H1 (cell line): ENCODE data around the gene KCNJ10. TPM values are rescaled to one million over a fixed set of nuclear protein-coding genes. Genes with fewer than 3 reads are reported as not detected.
A peak's percentile ranks its signal among the peaks of the same experiment; 100 is the strongest.

Experiments
- CTCF ChIA-PET: fragments of 300-600 bp; sonication (Branson Sonifier 250); formaldehyde crosslinking; loops from one replicate; lab custom pipeline; 2021; ENCODE audit not compliant: partially characterized antibody; lab: Charles Lee
- POLR2A ChIA-PET: fragments of 300-600 bp; sonication (Branson Sonifier 250); formaldehyde crosslinking; loops from one replicate; lab custom pipeline; 2021; ENCODE audit warnings: inconsistent platforms; ENCODE audit not compliant: partially characterized antibody; lab: Charles Lee
- DNase-seq, 2 experiments: peaks; one replicate each; pipeline versions ENCODE4 v3.0.0 to v3.0.0-alpha.2; 2010 to 2022; ENCODE audit warnings: low spot score in 2 of 2, low read depth in 1 of 2, mixed read lengths in 1 of 2
- FAIRE-seq: peaks from 2 replicates; lab custom pipeline; 2011; peaks lifted over from hg19 to GRCh38; lab: Jason Lieb, UNC
- H2AFZ ChIP-seq: 2 replicates; pipeline ENCODE4 v1.8.1; 2012; ENCODE audit warnings: low read length, inconsistent platforms
- H2AK5ac ChIP-seq: 2 replicates; pipeline ENCODE4 v1.6.1; 2013; ENCODE audit warnings: low read depth, low read length
- H2BK120ac ChIP-seq: replicated peaks from 2 replicates; pipeline ENCODE3; 2013; ENCODE audit warnings: low read depth, low read length, inconsistent platforms
- H2BK12ac ChIP-seq: 2 replicates; pipeline ENCODE4 v1.6.1; 2013; ENCODE audit warnings: low read depth, low read length
- H2BK15ac ChIP-seq: 2 replicates; pipeline ENCODE4 v1.6.1; 2013; ENCODE audit warnings: low read length
- H2BK20ac ChIP-seq: 2 replicates; pipeline ENCODE4 v1.6.1; 2013; ENCODE audit warnings: low read length
- H2BK5ac ChIP-seq: 2 replicates; pipeline ENCODE4 v1.6.1; 2013; ENCODE audit warnings: low read depth, low read length
- H3K14ac ChIP-seq: 2 replicates; pipeline ENCODE4 v1.6.1; 2013; ENCODE audit warnings: inconsistent platforms; ENCODE audit not compliant: insufficient read length
- H3K18ac ChIP-seq: 2 replicates; pipeline ENCODE4 v1.6.1; 2013; ENCODE audit warnings: low read length; ENCODE audit errors: extremely low read depth
- H3K23ac ChIP-seq: 2 replicates; pipeline ENCODE4 v1.6.1; 2013; ENCODE audit warnings: inconsistent platforms; ENCODE audit not compliant: insufficient read length
- H3K23me2 ChIP-seq: 2 replicates; pipeline ENCODE4 v1.6.1; 2013; ENCODE audit warnings: low read depth, low read length
- H3K27ac ChIP-seq: 2 replicates; pipeline ENCODE4 v1.6.1; 2011; ENCODE audit warnings: low read depth, low read length, inconsistent platforms
- H3K27me3 ChIP-seq, 4 experiments: replicated peaks in 1 of 4; 1 replicate in 1 of 4; 2 replicates in 3 of 4; pipeline versions ENCODE4 v1.6.1 to v1.8.1; 2011 to 2013; ENCODE audit warnings: low read length in 3 of 4, mild to moderate bottlenecking in 3 of 4, inconsistent platforms in 2 of 4, mixed read lengths in 2 of 4, moderate library complexity in 1 of 4; ENCODE audit not compliant: control insufficient read depth in 3 of 4, insufficient read depth in 3 of 4; ENCODE audit errors: extremely low read depth in 1 of 4
- H3K36me3 ChIP-seq, 4 experiments: 2 replicates each; pipeline versions ENCODE4 v1.6.1 to v1.8.1; 2011 to 2013; ENCODE audit warnings: mild to moderate bottlenecking in 4 of 4, low read length in 3 of 4, moderate library complexity in 2 of 4, control low read depth in 1 of 4, inconsistent platforms in 1 of 4; ENCODE audit not compliant: insufficient read depth in 4 of 4, control insufficient read depth in 2 of 4
- H3K4ac ChIP-seq: replicated peaks from 2 replicates; pipeline ENCODE3; 2013; ENCODE audit warnings: low read length, low read depth, mixed read lengths, inconsistent platforms; ENCODE audit not compliant: insufficient read length
- H3K4me1 ChIP-seq, 4 experiments: replicated peaks in 1 of 4; 1 replicate in 1 of 4; 2 replicates in 3 of 4; pipeline versions ENCODE4 v1.6.1 to v1.8.1; 2011 to 2013; ENCODE audit warnings: low read length in 3 of 4, inconsistent platforms in 2 of 4, mixed read lengths in 1 of 4; ENCODE audit not compliant: insufficient read depth in 4 of 4, control insufficient read depth in 3 of 4
- H3K4me2 ChIP-seq, 2 experiments: 2 replicates each; pipeline versions ENCODE4 v1.6.1 to v1.8.1; 2011 to 2013; ENCODE audit warnings: low read depth in 2 of 2, low read length in 2 of 2, control low read depth in 1 of 2, inconsistent platforms in 1 of 2, mild to moderate bottlenecking in 1 of 2; ENCODE audit not compliant: insufficient read depth in 1 of 2
- H3K4me3 ChIP-seq, 4 experiments: fragments of 200-600, 300-600 bp in 1 of 4; sonication (generic), shearing (Covaris generic), sonication (Bioruptor Twin) in 1 of 4; 2 replicates each; pipeline versions ENCODE4 v1.5.1 to v1.8.1; 2011 to 2016; ENCODE audit warnings: low read length in 4 of 4, low read depth in 3 of 4, control low read depth in 2 of 4, inconsistent platforms in 2 of 4, mild to moderate bottlenecking in 2 of 4, mixed read lengths in 1 of 4, moderate library complexity in 1 of 4; ENCODE audit not compliant: insufficient read depth in 2 of 4; ENCODE audit errors: extremely low read depth in 1 of 4
- H3K56ac ChIP-seq: replicated peaks from 2 replicates; pipeline ENCODE3; 2013; ENCODE audit warnings: low read depth, mild to moderate bottlenecking, mixed read lengths, low read length, inconsistent platforms; ENCODE audit not compliant: insufficient read length
- H3K79me1 ChIP-seq: 2 replicates; pipeline ENCODE4 v1.6.1; 2013; ENCODE audit warnings: low read depth, low read length, control low read depth
- H3K79me2 ChIP-seq, 2 experiments: 2 replicates each; pipeline versions ENCODE4 v1.6.1 to v1.8.1; 2012 to 2013; ENCODE audit warnings: low read length in 2 of 2, mild to moderate bottlenecking in 2 of 2, inconsistent platforms in 1 of 2; ENCODE audit not compliant: insufficient read depth in 2 of 2, control insufficient read depth in 1 of 2
- H3K9ac ChIP-seq, 4 experiments: replicated peaks in 1 of 4; 1 replicate in 1 of 4; 2 replicates in 3 of 4; pipeline versions ENCODE4 v1.6.1 to v1.8.1; 2011 to 2013; ENCODE audit warnings: low read depth in 3 of 4, low read length in 3 of 4, control low read depth in 2 of 4, mild to moderate bottlenecking in 2 of 4, moderate library complexity in 2 of 4, inconsistent platforms in 1 of 4; ENCODE audit errors: extremely low read depth in 1 of 4
- H3K9me3 ChIP-seq, 2 experiments: 2 replicates each; pipeline versions ENCODE4 v1.6.1 to v1.8.1; 2012 to 2013; ENCODE audit warnings: mild to moderate bottlenecking in 2 of 2, moderate library complexity in 2 of 2, control low read depth in 1 of 2, inconsistent platforms in 1 of 2, low read depth in 1 of 2, low read length in 1 of 2, mixed read lengths in 1 of 2; ENCODE audit not compliant: insufficient read depth in 2 of 2
- H4K20me1 ChIP-seq, 2 experiments: replicated peaks in 1 of 2; 2 replicates each; pipeline versions ENCODE3 to v1.8.1; 2011 to 2013; ENCODE audit warnings: inconsistent platforms in 2 of 2, low read length in 2 of 2, mild to moderate bottlenecking in 1 of 2; ENCODE audit not compliant: insufficient read depth in 2 of 2, control insufficient read depth in 1 of 2
- H4K5ac ChIP-seq: 2 replicates; pipeline ENCODE4 v1.6.1; 2013; ENCODE audit warnings: low read length, low read depth, mixed read lengths, inconsistent platforms; ENCODE audit not compliant: insufficient read length
- H4K8ac ChIP-seq: 2 replicates; pipeline ENCODE4 v1.8.0; 2013; ENCODE audit warnings: mild to moderate bottlenecking, moderate library complexity, low read length, inconsistent platforms; ENCODE audit not compliant: insufficient read depth; ENCODE audit errors: extremely low read depth
- H4K91ac ChIP-seq: replicated peaks from 2 replicates; pipeline ENCODE3; 2013; ENCODE audit warnings: low read length, mixed read lengths, inconsistent platforms; ENCODE audit not compliant: insufficient read length
- BACH1 ChIP-seq: IDR thresholded peaks from 2 replicates; pipeline ENCODE4 v1.6.1; 2012; ENCODE audit warnings: low read length, improper control_type of control experiment
- E2F6 ChIP-seq: IDR thresholded peaks from 2 replicates; pipeline ENCODE4 v1.6.1; 2012; ENCODE audit warnings: inconsistent platforms
- JUN ChIP-seq: IDR thresholded peaks from 2 replicates; pipeline ENCODE4 v1.6.1; 2011; ENCODE audit warnings: low read depth, mild to moderate bottlenecking, improper control_type of control experiment, low read length
- MAFK ChIP-seq: IDR thresholded peaks from 2 replicates; pipeline ENCODE4 v1.6.1; 2012; ENCODE audit warnings: low read depth, mild to moderate bottlenecking, improper control_type of control experiment, low read length
- POLR2A ChIP-seq, 2 experiments: IDR thresholded peaks; 1 replicate in 1 of 2; 2 replicates in 1 of 2; pipeline ENCODE4 v1.6.1; 2011; ENCODE audit warnings: low read depth in 2 of 2, low read length in 2 of 2, mild to moderate bottlenecking in 2 of 2; ENCODE audit errors: control extremely low read depth in 1 of 2
- POU5F1 ChIP-seq: IDR thresholded peaks from 2 replicates; pipeline ENCODE4 v1.6.1; 2011; ENCODE audit warnings: low read depth, mild to moderate bottlenecking, low read length, moderate library complexity
- SP2 ChIP-seq: IDR thresholded peaks from 2 replicates; pipeline ENCODE4 v1.6.1; 2012; ENCODE audit warnings: mild to moderate bottlenecking, low read length, inconsistent platforms
- SP4 ChIP-seq: IDR thresholded peaks from 2 replicates; pipeline ENCODE4 v1.6.1; 2012; ENCODE audit warnings: low read length, inconsistent platforms
- SRF ChIP-seq: IDR thresholded peaks from 2 replicates; pipeline ENCODE4 v1.6.1; 2011; ENCODE audit warnings: mild to moderate bottlenecking, low read depth, low read length, moderate library complexity
- WGBS, 2 experiments: shearing (Covaris generic) in 1 of 2; methylation state at CpG; one replicate each; pipeline versions ENCODE4 v1.1.6 to v1.1.7; 2013 to 2015; ENCODE audit warnings: low lambda C conversion rate in 2 of 2, mixed read lengths in 2 of 2, inconsistent platforms in 1 of 2, low coverage in 1 of 2, missing lambda C conversion rate in 1 of 2; ENCODE audit not compliant: insufficient replicate concordance in 2 of 2, insufficient coverage in 1 of 2, insufficient read length in 1 of 2; ENCODE audit errors: extremely low coverage in 1 of 2, missing lambda C conversion rate in 1 of 2; 5-methylcytosine and 5-hydroxymethylcytosine counted together
- polyA plus RNA-seq, 7 experiments: library from polyadenylated mRNA; depleted of rRNA in 3 of 7; stranded (reverse) in 5 of 7; unstranded in 2 of 7; fragments of >200 nt in 5 of 7; fragments of 200-250 nt in 2 of 7; gene quantifications; 1 replicate in 5 of 7; 2 replicates in 1 of 7; 4 replicates in 1 of 7; pipeline versions ENCODE4 v1.2.1 to v1.2.3, GENCODE V29; 2011 to 2013; ENCODE audit warnings: missing spikeins in 2 of 7, mixed read lengths in 2 of 7
- total RNA-seq: library from RNA; stranded (reverse); fragmentation: NEBNext Ultra II Directional; extraction: Animal tissue kit (Norgen Biotek cat#: 25700); gene quantifications from 2 replicates; pipeline ENCODE4 v1.2.1, GENCODE V29; 2021

The KCNJ10 gene
- total and polyA plus RNA-seq, 2 of the 8 experiments (the other 6 are each of a cell fraction or from before 2014, with no cell fraction given) = 1.7 to 2.4 TPM

- Histone ChIP-seq H3K27me3 (no peaks in the 10 kb centered on the region), H4K8ac (no peak overlapping the region), H2AK5ac (no peak overlapping the region; the same call in 1 of the 2 replicates), H4K91ac (peak overlapping the region; percentile 78), H2BK15ac (peak overlapping the region; percentile 98; the same call in 1 of the 2 replicates), H2BK5ac (0 out of 2 replicates have a peak overlapping the region, but pooled peaks have one; percentile 22), H3K9ac (no peak overlapping the region), H2BK12ac (peak overlapping the region; percentile 76; the same call in 1 of the 2 replicates), H3K4me2 (no peak overlapping the region), H3K4ac (no peak overlapping the region), H3K36me3 (no peaks in the 10 kb centered on the region), H2BK20ac (peak overlapping the region; percentile 37; the same call in 1 of the 2 replicates), H3K14ac (no peak overlapping the region), H3K9me3 (no peaks in the 10 kb centered on the region), H4K5ac (no peak overlapping the region), H4K20me1 (no peaks in the 10 kb centered on the region), H3K23ac (no peak overlapping the region), H3K27ac (no peak overlapping the region), H2BK120ac (no peak overlapping the region), H2AFZ (no peak overlapping the region), H3K79me1 (peaks cover 6% of the 10 kb centered on the region), H3K79me2 (peaks cover 0 to 12% of the 10 kb centered on the region in 2 experiments; a peak in 2 of 4 replicates), H3K18ac (no peak overlapping the region), H3K56ac (no peak overlapping the region), H3K23me2 (peaks cover 14% of the 10 kb centered on the region), H3K4me3 (no peak overlapping the region), H3K4me1 (peaks cover 4 to 28% (median 17%) of the 10 kb centered on the region in 4 experiments)
- FAIRE-seq (no peak), DNase-seq (no peak)
- CTCF ChIA-PET = interaction anchor here (0.7 to 7.4 kb wide), 46 partner anchors 10 to 852 kb away, joined by 3 to 256 read pairs (median 5); partner anchors contain the start of genes ATP1A2, CASQ1, KCNJ9 and PEA15
- 87% methylated on average over 9 of the region's 9 CpGs; no CpG with 5 or more reads in 1 of the 2 experiments for WGBS, 2 experiments
- POLR2A ChIA-PET = interaction anchor here (0.6 to 2.0 kb wide), 9 partner anchors 9 to 164 kb away, joined by 3 to 5 read pairs (median 3); no protein-coding TSS in a partner anchor
- TF ChIP-seq POLR2A (IDR thresholded peaks at IDR 0.05; ENCODE audit: control extremely low read depth in 1 of 2, low read depth in 2 of 2, low read length in 2 of 2) (no peak), JUN (no peak), SP2 (no peak), SRF (no peak), MAFK (no peak), SP4 (no peak), E2F6 (no peak), BACH1 (no peak), POU5F1 (no peak)
Observed at GRCh38 chr1:160101717-160102522, 32.0 kb upstream of the KCNJ10 start.
